Hematopoietic multipotent progenitor cell (in vitro differentiated cells): ENCODE measurements around the gene SDHC. TPM values are rescaled to one million over a fixed set of nuclear protein-coding genes. Genes with fewer than 3 reads are reported as not detected.
"Not testable (repeated sequence)": the region's sequence is repeated elsewhere in the genome, so short reads cannot be mapped to it uniquely, and the experiment has no call there.

Experiments used
- DNase-seq, 3 donors: peaks; one replicate each; pipeline ENCODE4 v3.0.0-alpha.2; 2011 to 2015; ENCODE audit warnings: low read depth in 2 of 3, low spot score in 2 of 3
- total RNA-seq: library from RNA; depleted of rRNA; stranded (reverse); fragments of >200 nt; gene quantifications from one replicate; pipeline ENCODE4 v1.2.3, GENCODE V29; 2012

Gene SDHC
- total RNA-seq, 1 donor, result 32.6 TPM

DNA sequence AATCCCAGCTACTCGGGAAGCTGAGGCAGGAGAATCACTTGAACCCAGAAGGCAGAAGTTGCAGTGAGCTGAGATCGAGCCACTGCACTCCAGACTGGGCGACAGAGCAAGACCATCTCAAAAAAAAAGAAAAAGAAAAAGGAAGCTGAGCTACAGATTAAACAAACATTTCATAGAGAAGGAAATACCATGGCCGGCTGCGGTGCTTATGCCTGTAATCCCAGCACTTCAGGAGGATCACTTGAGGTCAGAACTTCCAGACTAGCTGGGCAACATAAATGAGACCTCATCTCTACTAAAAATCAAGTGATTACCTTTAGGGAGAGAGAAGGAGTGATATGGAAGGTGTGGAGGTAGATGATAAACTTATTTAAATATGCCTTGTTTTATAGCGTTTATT, 67.5 kb downstream of the SDHC start:
- DNase-seq, result peak in 1 of 3 donors; percentile 24

DNA sequence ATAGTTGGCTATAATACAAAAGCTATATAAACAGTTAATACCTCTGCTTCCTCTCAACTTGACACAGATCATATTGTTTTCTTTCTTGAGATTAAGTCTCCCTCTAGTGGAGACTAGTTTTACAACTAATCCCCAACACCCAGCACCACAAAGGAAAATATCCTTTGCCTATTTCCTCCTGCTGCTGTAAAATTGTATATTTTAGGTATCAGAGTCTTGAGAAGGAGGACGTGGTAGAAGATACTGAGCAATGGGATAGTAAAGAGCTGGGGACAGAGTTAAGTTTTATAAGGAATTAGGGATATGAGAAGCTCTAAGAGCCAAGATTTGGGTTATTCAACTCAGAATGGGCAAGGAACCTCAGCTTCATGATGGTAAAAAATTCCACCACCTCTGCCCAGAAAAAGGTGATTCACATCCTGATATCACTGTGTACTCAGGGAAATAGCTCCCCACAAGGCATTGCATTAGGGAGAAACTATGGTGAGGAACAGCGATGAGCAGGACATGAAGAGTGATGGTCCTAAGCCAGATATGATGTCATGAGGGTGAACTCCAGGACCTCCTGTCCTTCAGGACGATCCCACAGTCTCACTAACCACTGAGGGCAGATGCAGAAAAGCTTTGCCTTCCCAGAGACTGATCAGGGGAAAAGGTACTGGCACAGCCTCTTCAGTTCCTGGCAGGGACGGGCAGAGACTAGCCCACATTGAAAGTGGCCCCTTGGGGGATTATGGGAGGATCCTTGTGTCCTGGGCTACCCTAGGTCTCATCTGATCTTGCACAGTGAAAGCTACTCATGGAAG, 68.2 kb downstream of the SDHC start:
- peak in 2 of 3 donors; percentile 51 to 71 for DNase-seq

DNA sequence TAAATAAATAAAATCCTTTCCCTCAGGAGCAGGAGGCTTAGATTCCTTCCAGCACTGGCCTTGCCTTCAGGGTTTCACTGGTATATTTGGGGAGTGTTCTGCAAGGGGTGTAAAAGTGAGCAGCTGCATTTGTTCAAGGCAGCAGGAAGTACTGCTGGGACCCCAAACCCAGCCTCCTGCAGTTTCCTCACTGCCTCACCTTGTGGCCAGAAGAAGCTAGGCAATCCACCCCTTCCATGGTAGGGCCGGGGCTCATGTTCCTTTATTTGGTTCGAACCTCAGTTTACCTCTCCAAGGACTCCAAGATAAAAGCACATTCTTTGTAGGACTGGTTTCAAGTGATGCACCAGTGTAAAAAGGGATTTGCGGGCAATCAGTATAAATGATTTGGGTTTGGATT, 74.5 kb downstream of the SDHC start:
- DNase-seq, result no peak

DNA sequence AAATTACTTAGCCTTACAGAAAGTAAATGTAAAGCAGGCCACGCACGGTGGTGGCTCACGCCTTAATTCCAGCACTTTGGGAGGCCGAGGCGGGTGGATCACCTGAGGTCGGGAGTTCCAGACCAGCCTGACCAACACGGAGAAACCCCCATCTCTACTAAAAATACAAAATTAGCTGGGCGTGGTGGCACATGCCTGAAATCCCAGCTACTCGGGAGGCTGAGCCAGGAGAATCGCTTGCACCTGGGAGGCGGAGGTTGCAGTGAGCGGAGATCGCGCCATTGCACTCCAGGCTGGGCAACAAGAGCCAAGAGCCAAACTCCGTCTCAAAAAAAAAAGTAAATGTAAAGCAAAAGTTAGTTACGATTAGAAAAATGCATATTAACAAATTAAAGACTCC, 75.0 kb downstream of the SDHC start:
- DNase-seq, result not testable (repeated sequence)

DNA sequence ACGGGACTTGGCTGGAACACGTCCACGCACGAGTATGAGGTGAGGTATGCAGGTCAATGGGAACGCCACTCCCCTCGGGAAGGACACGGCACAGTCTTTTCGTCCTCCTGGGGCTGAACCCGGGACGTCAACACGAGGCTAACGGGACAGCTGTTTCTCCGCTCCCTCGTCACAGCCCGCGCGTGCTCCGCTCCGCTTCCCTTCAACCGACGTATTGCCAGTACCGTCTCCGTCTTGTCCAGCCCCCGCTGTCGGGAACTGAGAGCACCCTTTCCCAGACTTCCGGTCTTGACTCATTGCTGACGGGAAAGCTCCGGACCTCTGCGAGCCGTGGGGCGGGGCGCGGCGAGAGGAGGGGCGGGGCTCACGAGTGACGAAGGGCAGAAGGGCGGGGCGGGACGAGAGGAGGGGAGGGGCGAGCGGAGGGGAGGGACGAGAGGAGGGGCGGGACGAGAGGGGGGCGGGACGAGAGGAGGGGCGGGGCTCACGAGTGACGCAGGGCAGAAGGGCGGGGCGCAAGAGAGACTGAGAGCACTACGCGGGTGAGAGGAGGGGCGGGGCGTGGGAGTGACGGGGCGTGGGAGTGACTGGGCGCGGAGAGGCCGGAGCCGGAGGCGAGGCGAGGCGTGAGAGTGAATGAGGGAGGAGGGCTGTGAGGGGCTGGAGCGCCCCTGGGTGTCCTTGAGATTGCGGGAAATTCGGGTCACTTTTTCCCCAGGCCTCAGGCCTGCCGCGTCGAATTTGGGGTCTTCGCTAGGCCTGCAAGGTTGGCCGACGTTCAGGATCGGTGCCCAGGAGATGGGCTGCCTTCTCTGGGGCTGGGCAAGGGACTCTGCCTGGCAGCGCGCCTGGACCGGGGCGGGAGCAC, 75.7 kb downstream of the SDHC start:
- DNase-seq, result peak; percentile 85 to 95 (median 93)

DNA sequence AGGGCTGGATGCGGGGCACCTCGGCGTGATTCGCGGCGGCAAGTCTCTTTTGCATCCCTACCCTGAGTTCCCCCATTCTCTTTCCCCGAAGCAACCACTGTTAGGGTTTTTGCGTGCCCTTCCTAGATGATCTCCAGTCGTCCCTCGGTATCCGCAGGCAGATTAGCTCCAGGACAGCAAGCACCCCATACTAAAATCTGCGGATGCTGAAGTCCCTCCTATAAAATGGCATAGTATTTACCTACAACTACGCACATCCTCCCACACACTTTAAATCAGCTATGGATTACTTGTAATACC, 76.3 kb downstream of the SDHC start:
- DNase-seq, result no peak

DNA sequence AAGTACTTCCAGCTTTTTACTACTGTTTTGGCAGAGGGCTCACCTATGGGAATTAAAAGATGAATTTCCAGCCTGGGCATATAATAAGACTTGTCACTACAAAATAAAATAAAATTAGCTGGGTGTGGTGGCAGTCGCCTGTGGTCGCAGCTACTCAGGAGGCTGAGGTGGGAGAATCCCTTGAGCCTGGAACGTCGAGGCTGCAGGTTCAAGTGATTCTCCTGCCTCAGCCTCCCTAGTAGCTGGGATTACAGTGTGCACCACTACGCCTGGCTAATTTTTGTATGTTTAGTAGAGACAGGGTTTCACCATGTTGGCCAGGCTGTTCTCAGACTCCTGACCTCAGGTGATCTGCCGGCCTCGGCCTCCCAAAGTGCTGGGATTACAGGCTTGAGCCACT, 77.0 kb downstream of the SDHC start:
- not testable (repeated sequence) for DNase-seq

DNA sequence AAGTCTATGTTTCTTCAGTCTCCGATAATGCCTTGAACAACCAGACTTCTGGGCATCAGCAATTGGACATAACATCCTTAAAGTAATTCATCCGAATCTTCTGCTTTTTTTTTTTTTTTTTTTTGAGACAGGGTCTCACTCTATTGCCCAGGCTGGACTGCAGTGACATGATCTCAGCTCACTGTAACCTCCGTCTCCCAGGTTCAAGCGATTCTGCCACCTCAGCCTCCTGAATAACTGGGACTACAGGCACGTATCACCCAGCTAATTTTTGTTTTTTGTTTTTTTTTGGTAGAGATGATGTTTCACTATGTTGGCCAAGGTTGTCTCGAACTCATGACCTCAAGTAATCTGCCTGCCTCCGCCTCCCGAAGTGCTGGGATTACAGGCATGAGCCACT, 77.4 kb downstream of the SDHC start:
- no peak for DNase-seq

DNA sequence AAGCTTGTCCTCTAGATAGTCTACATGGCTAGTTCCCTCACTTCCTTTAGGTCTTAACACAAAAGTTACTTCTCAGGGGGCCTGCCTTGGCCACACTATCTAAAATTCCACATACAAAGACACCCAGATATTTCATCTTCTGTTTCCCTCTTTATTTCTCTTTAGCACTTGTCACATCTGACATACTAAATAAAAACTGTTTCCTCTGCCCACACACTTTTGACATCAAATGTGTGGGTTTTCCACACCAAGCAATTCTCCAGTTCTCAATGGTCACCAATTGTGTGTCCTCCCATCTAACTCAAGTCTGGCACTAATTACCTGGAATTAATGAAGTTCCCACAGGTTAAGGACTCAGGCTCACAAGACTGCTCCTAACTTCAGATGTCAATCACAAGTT, 79.0 kb downstream of the SDHC start:
- DNase-seq, result no peak

DNA sequence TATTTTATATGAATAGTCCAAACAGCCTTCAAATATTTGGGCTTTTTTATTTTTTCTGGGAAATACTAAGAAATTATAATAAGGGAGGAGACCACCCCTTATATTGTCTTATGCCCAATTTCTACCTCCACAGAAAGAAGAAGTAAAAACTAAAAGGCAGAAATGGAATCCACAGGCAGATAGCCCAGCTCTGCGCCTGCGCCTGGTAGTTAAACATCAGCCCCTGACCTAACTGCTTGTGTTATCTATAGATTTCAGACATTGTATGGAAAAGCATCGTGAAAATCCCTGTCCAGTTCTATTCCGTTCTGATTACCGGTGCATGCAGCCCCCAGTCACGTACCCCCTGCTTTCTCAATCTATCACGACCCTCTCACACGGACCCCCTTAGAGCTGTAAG, 82.9 kb downstream of the SDHC start:
- not testable (repeated sequence) for DNase-seq

DNA sequence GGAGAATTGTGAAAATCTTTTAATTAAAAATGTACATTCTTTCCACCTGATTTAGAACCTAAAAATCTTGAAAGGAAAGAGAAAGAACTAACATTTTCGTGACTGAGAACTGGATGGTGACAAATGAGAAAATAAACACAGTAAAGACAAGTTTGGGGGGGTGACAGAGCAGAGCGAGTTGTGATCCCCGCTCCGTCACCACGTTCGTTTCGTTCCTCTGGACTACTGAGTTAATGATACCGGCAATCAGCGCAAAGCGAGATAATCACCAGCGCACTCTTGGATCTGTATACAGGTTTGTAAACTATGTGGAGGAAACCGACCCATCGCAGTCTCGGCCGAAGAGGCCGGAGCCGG, 84.7 kb downstream of the SDHC start:
- DNase-seq, result no peak

DNA sequence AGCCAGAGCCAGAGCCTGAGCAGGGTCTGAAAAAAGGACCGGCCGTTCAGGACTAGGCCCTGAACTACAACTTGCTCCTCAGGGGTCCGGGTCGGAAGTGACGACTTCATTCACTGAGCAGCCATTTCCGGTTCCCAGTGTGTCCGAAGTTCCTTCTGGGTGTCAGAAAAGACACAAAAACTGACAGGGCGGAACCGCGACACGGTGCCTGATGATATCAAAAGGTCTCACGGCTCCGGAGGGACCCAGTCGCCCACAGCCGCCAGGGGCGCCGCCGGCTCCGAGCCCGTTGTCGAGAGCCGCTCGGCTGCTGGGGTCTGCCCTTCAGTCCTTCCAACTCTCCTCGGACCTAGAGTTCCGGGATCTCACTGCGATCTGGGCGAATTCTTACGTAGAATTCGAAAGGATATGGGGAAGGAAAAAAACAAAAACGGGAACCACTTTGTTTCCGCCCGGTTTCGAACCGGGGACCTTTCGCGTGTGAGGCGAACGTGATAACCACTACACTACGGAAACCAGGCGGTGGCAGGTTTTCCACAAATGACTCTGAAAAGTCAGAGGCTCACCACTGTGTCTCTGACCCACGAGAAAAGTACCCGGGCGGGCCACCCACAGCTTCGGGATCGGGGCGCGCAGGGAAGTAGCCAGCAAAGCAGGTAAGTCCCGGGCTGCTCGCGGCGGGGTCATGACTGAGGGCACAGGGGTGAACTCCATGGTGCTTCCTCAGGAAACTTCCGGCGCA, 85.2 kb downstream of the SDHC start:
- DNase-seq, result peak; percentile 90 to 94 (median 94)

DNA sequence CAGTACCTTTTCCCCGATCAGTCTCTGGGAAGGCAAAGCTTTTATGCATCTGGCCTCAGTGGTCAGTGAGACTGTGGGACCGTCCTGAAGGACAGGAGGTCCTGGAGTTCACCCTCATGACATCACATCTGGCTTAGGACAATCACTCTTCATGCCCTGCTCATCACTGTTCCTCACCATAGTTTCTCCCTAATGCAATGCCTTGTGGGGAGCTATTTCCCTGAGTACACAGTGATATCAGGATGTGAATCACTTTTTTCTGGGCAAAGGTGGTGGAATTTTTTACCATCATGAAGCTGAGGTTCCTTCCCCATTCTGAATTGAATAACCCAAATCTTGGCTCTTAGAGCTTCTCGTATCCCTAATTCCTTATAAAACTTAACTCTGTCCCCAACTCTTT, 88.3 kb downstream of the SDHC start:
- no peak for DNase-seq

DNA sequence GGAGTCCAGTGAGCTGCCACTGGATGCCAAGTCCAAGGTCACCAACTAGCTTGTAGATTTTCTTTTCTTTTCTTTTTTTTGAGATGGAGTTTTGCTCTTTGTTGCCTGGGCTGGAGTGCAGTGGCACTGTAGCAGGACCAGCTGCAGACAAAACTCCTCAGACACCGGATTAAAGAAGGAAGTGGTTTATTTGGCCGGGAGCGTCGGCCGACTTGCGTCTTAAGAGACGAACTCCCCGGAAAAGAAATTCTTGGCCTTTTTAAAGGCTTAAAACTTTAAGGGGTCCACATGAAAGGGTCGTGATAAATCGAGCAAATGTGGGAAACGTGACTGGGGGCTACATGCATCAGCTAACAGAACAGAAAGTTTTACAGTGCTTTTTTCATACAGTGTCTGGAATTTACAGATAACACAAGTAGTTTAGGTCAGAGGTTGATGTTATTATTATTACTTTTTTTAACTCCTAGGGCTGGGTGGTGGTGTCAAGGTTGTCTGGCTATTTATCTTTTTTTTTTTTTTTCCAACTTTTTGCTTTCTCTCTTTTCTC, 89.9 kb downstream of the SDHC start:
- DNase-seq, result no peak

DNA sequence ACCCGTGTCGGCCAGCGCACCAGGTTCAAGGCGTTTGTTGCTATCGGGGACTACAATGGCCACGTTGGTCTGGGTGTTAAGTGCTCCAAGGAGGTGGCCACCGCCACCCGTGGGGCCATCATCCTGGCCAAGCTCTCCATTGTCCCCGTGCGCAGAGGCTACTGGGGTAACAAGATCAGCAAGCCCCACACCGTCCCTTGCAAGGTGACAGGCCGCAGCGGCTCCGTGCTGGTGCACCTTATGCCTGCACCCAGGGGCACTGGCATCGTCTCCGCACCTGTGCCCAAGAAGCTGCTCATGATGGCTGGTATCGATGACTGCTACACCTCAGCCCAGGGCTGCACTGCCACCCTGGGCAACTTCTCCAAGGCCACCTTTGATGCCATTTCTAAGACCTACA, 92.4 kb downstream of the SDHC start:
- not testable (repeated sequence) for DNase-seq

DNA sequence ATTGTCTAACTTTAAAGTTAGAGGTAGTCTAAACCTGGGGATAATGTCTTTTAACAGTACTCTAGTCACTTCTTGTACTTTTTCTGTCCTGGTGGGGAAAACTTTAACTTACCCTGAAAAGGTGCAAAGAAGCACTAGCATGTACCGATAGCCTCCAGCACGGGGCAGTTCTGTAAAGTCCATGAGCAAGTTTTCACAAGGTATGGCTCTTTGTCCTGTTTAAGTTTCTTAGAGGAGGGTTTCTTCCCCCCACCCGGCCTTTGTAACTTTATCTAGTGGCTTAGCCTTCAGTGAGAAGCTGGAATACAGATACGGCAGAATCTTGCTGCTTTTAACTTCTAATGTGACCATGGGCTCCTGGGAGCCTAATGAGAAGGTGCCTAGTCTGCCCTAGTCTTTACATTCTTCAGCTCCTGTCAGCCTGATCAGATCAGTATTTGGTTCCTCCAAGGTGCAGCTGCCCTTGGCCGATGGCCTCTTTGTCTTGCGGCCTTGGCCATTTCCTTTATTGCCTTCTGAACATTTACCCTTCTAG, 93.3 kb downstream of the SDHC start:
- DNase-seq, result no peak

DNA sequence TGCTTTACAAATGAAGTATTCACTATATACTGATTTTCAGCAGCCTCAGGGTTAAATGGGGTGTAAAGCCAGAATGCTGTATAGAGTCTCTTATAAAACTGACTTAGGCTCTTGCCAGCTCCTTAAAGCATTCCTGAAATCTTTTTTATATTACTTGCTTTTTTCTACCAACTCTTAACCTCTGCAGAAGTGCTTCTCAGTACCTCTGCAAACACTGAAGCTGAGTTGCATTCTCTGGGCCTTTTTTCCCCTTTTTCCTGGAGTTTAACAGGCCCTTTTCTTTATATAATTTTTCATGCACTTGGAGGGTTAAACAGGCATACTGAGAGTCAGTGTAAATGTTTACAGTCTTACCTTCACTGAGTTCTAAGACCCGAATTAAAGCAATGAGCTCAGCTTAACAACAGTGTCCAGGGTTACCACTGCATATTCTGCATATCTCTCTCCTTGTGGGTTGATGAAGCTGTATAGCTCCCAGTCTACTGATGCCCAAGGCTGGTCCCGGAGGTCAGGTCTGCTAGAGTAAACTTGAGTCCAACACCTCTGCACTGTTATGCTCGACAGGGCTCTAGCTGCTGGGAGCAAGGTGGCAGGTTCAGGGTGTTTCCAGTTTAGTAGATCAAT, 94.4 kb downstream of the SDHC start:
- no peak for DNase-seq

DNA sequence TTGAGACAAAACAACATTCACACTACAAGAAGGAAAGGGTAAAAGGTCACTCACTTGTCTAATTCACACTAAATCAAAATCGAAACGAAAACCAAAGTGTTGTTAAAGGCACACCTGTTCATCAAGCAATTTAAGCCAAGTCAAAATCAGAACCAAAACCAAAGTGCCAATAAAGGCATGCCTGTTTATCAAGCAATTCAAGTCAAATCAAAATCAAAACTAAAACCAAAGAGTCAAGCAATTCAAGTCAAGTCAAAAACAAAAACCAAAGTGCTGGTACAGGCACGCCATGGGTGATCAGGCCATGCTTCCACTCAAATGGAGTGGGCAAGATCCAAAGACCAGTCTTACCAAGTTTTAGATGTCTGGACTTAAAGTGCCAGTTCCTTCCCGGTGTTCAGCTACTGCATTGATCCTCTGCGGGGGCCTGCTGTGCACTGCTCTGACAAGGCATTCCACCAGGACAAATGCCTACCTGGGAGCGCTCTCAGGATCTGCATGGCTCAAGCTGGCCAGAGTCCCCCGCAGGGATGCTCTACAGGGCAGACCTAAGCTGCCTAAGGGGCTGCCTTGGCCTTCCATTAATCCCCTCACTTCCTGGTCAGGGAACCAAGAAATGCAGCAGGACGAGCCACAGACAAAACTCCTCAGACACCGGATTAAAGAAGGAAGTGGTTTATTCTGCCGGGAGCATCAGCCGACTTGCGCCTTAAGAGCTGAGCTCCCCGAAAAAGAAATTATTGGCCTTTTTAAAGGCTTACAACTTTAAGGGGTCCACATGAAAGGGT, 95.9 kb downstream of the SDHC start:
- DNase-seq, result not testable (repeated sequence)

DNA sequence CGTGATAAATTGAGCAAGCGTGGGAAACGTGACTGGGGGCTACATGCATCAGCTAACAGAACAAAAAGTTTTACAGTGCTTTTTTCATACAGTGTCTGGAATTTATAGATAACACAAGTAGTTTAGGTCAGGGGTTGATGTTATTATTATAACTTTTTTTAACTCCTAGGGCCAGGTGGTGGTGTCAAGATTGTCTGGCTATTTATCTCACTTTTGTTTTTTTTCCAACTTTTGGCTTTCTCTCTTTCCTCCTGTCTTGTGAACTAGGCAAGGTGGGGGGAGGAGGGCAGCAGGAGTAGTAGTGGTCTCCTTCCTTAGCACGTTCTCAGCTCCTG, 96.4 kb downstream of the SDHC start:
- DNase-seq, result not testable (repeated sequence)
